Measurements from ENCODE around the gene CBR1. TPM values are rescaled to one million over a fixed set of nuclear protein-coding genes. Genes with fewer than 3 reads are reported as not detected.

The CBR1 gene
- total and polyA plus RNA-seq, 2 of the 13 experiments (the other 11 are each of a cell fraction or from before 2014, with no cell fraction given) = 33.7 to 38.7 TPM

- TF ChIP-seq ARID3A (IDR thresholded peaks at IDR 0.05; ENCODE audit: low read depth, low read length) = no peak
- TF ChIP-seq HNF4G (IDR thresholded peaks at IDR 0.05; ENCODE audit: borderline replicate concordance, low read depth, low read length) = no peak
- no peak for TF ChIP-seq HNF4G (CRISPR knock-in tag; IDR thresholded peaks at IDR 0.05; ENCODE audit: borderline replicate concordance, low read depth)
- TF ChIP-seq ZNF556 (CRISPR knock-in tag; IDR thresholded peaks at IDR 0.05; ENCODE audit: borderline replicate concordance) = no peak
Observed at GRCh38 chr21:36039861-36040260, 30.0 kb upstream of the CBR1 start (continued).

DNA sequence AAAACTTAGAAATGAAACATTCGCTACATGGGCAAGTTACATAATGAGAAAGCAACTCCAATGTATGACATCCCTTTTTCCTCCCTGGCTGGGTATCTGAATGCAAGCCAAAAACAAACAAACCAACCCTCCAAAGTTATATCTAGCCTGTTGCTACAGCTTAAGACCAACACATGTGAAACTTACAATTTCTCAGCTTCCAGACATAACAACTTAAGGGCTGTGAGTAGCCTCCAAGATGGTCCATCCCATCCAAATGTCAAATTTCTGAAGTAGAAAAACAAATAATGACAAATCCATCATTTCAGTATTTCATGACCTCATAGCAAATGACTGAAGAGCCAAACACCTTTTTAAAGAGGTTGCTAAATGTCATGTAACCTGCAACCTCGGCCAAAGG, 29.4 kb upstream of the CBR1 start:
- in situ Hi-C loops (cut with HindIII; ENCODE audit: extremely low pct_ligation_motif_present, low pct_unique_long_range_greater_than_20kb) = no loop called here
- whole genome bisulfite sequencing (ENCODE audit: low lambda C conversion rate) = 93% methylated on average over 2 of the region's 2 CpGs
- CTCF ChIA-PET (ENCODE audit: low intra/inter-chr PET ratio, low total read pairs) = no interaction called here

More for the DNA sequence above, 29.4 kb upstream of the CBR1 start:
- Histone ChIP-seq H3K4me3 (replicated peaks in 1 of 3; ENCODE audit: insufficient read depth in 1 of 3, low read depth in 2 of 3, low read length in 3 of 3) (no peak overlapping the region), H3K27me3 (ENCODE audit: control insufficient read depth in 1 of 2, insufficient read depth in 2 of 2, low read length in 2 of 2) (no peaks in the 10 kb centered on the region), H3K9ac (ENCODE audit: insufficient read depth, low read depth, low read length) (no peak overlapping the region), H3K4me1 (ENCODE audit: insufficient read depth, low read length) (no peaks in the 10 kb centered on the region), H4K20me1 (ENCODE audit: insufficient read depth, low read length) (no peaks in the 10 kb centered on the region), H3K36me3 (replicated peaks in 1 of 2; ENCODE audit: control insufficient read depth in 1 of 2, insufficient read depth in 2 of 2, low read length in 2 of 2) (peaks cover 26 to 58% of the 10 kb centered on the region in 2 experiments), H3K79me2 (ENCODE audit: insufficient read depth, low read length) (no peaks in the 10 kb centered on the region), H2AFZ (ENCODE audit: low read length) (no peak overlapping the region), H3K27ac (ENCODE audit: extremely low read length, insufficient read depth, low read length) (no peak overlapping the region), H3K9me3 (ENCODE audit: low read length) (no peaks in the 10 kb centered on the region), H3K4me2 (ENCODE audit: low read depth, low read length) (no peak overlapping the region)
- BruUV-seq (replicated peaks) = no TSS peak
- ATAC-seq (no peak), FAIRE-seq (no peak), DNase-seq (ENCODE audit: low spot score) (no peak)
- intact Hi-C loops (cut with micrococcal nuclease; ENCODE audit: unreplicated experiment) = no loop called here
- POLR2A ChIA-PET = no interaction called here
- TF ChIP-seq ZFYVE20 (CRISPR knock-in tag; IDR thresholded peaks at IDR 0.05; ENCODE audit: borderline replicate concordance, low read depth) = no peak
- TF ChIP-seq ZBTB10 (CRISPR knock-in tag; IDR thresholded peaks at IDR 0.05; ENCODE audit: borderline replicate concordance) = no peak
- no peak for TF ChIP-seq PRPF4 (IDR thresholded peaks at IDR 0.05; ENCODE audit: low read depth, low read length, poor library complexity, severe bottlenecking)
- TF ChIP-seq ZIK1 (CRISPR knock-in tag; IDR thresholded peaks at IDR 0.05; ENCODE audit: borderline replicate concordance, low read depth) = no peak
- TF ChIP-seq, protein P1, sequence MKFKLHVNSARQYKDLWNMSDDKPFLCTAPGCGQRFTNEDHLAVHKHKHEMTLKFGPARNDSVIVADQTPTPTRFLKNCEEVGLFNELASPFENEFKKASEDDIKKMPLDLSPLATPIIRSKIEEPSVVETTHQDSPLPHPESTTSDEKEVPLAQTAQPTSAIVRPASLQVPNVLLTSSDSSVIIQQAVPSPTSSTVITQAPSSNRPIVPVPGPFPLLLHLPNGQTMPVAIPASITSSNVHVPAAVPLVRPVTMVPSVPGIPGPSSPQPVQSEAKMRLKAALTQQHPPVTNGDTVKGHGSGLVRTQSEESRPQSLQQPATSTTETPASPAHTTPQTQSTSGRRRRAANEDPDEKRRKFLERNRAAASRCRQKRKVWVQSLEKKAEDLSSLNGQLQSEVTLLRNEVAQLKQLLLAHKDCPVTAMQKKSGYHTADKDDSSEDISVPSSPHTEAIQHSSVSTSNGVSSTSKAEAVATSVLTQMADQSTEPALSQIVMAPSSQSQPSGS (CRISPR knock-in tag; IDR thresholded peaks at IDR 0.05) = no peak
- no peak for TF ChIP-seq ZFY (CRISPR knock-in tag; IDR thresholded peaks at IDR 0.05)
- TF ChIP-seq RFXAP (CRISPR knock-in tag; IDR thresholded peaks at IDR 0.05; ENCODE audit: borderline replicate concordance) = no peak
- no peak for TF ChIP-seq ZNF260 (CRISPR knock-in tag; IDR thresholded peaks at IDR 0.05; ENCODE audit: borderline replicate concordance, low read depth)
- no peak for TF ChIP-seq MIER2 (CRISPR knock-in tag; IDR thresholded peaks at IDR 0.05)
- no peak for TF ChIP-seq ZNF629 (CRISPR knock-in tag; conservative IDR thresholded peaks at IDR 0.05)
